Left ventricle myocardium inferior (tissue), 1 donor: ENCODE results near the gene MTG2. TPM values are rescaled to one million over a fixed set of nuclear protein-coding genes. Genes with fewer than 3 reads are reported as not detected.

Experiments
- DNase-seq: peaks from one replicate; pipeline ENCODE4 v3.0.0-alpha.2; 2020
- H3K27ac ChIP-seq: fragments of 200-600 bp; replicated peaks from 2 replicates; pipeline ENCODE4 v1.8.0; 2021
- H3K27me3 ChIP-seq: fragments of 200-600 bp; 2 replicates; pipeline ENCODE4 v1.8.0; 2021; ENCODE audit warnings: low read depth
- H3K36me3 ChIP-seq: fragments of 200-600 bp; 2 replicates; pipeline ENCODE4 v1.8.0; 2021
- H3K4me1 ChIP-seq: fragments of 200-600 bp; 2 replicates; pipeline ENCODE4 v1.8.0; 2021
- H3K4me3 ChIP-seq: fragments of 200-600 bp; 2 replicates; pipeline ENCODE4 v1.8.0; 2021; ENCODE audit warnings: mild to moderate bottlenecking, moderate library complexity
- H3K9me3 ChIP-seq: fragments of 200-600 bp; replicated peaks from 2 replicates; pipeline ENCODE4 v1.8.0; 2021
- intact Hi-C: fragments of 100-400 bp; cut with micrococcal nuclease; formaldehyde crosslinking; loops from one replicate; pipeline ENCODE4 v1.11.0; 2022
- total RNA-seq: library from RNA; stranded (reverse); fragmentation: NEBNext Ultra II Directional; extraction: Animal tissue kit (Norgen Biotek cat#: 25700); gene quantifications from one replicate; pipeline ENCODE4 v1.2.1, GENCODE V29; 2021
- TF ChIP-seq, protein P1 (sequence below): fragments of 200-600 bp; IDR thresholded peaks from 2 replicates; pipeline ENCODE4 v1.8.0; 2021; ENCODE audit warnings: antibody characterized with exemption, mild to moderate bottlenecking, borderline replicate concordance
- donor health status: DM: no; HTN: yes; CAD: no; lungs with severe emphysema.

Gene MTG2
- total RNA-seq, 1 donor from 2014 or later = 25.9 TPM

GRCh38 chr20:62197801-62198200, 15.0 kb downstream of the MTG2 start:
- Histone ChIP-seq H3K27me3 (no peaks in the 10 kb centered on the region), H3K36me3 (peaks cover 91% of the 10 kb centered on the region), H3K27ac (no peak overlapping the region), H3K4me1 (peaks cover 5% of the 10 kb centered on the region), H3K9me3 (no peaks in the 10 kb centered on the region), H3K4me3 (no peak overlapping the region)
- no peak for DNase-seq
- intact Hi-C loops = no loop called here
- TF ChIP-seq, protein P1, sequence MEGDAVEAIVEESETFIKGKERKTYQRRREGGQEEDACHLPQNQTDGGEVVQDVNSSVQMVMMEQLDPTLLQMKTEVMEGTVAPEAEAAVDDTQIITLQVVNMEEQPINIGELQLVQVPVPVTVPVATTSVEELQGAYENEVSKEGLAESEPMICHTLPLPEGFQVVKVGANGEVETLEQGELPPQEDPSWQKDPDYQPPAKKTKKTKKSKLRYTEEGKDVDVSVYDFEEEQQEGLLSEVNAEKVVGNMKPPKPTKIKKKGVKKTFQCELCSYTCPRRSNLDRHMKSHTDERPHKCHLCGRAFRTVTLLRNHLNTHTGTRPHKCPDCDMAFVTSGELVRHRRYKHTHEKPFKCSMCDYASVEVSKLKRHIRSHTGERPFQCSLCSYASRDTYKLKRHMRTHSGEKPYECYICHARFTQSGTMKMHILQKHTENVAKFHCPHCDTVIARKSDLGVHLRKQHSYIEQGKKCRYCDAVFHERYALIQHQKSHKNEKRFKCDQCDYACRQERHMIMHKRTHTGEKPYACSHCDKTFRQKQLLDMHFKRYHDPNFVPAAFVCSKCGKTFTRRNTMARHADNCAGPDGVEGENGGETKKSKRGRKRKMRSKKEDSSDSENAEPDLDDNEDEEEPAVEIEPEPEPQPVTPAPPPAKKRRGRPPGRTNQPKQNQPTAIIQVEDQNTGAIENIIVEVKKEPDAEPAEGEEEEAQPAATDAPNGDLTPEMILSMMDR = no peak

DNA sequence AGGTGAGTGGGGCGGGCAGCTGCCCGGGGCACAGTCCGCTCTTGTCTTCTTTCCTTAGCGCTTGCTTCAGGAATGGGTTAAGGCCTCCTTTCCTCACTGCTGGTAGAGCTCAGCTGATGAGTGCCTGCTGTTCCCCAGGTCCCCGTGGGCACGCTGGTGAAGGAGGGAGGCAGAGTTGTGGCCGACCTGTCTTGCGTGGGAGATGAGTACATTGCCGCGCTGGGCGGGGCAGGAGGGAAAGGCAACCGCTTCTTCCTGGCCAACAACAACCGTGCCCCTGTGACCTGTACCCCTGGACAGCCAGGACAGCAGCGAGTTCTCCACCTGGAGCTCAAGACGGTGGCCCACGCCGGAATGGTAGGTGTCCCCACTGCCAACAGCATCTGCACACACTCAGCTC, 15.7 kb downstream of the MTG2 start:
- H3K27ac ChIP-seq = no peak overlapping the region
- no peaks in the 10 kb centered on the region for H3K9me3 ChIP-seq
- TF ChIP-seq, protein P1 = no peak
- no peak for DNase-seq
- H3K4me3 ChIP-seq = no peak overlapping the region
- H3K36me3 ChIP-seq = peaks cover 94% of the 10 kb centered on the region
- no peaks in the 10 kb centered on the region for H3K27me3 ChIP-seq
- intact Hi-C loops = no loop called here
- no peaks in the 10 kb centered on the region for H3K4me1 ChIP-seq

DNA sequence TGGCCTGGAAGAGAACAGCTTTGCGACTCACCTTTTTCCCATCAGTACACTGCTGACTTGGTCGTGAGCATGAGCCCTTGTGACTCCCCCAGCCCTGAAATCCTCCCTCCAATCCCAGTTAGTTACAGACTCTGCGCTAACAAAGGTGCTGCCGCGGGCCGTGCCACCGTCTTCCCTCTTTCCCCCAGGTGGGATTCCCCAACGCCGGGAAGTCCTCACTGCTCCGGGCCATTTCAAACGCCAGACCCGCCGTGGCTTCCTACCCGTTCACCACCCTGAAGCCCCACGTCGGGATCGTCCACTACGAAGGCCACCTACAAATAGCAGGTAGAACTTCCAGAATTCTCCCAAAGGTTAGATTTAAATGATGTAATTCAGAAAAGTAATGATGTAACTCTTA, 16.1 kb downstream of the MTG2 start:
- intact Hi-C loops = no loop called here
- Histone ChIP-seq H3K9me3 (no peaks in the 10 kb centered on the region), H3K4me1 (no peaks in the 10 kb centered on the region), H3K27ac (no peak overlapping the region), H3K36me3 (peaks cover 91% of the 10 kb centered on the region), H3K4me3 (no peak overlapping the region), H3K27me3 (no peaks in the 10 kb centered on the region)
- no peak for DNase-seq
- TF ChIP-seq, protein P1 = no peak

- Histone ChIP-seq H3K4me3 (no peak overlapping the region), H3K9me3 (no peaks in the 10 kb centered on the region), H3K36me3 (peaks cover 77% of the 10 kb centered on the region), H3K27me3 (no peaks in the 10 kb centered on the region), H3K27ac (no peak overlapping the region), H3K4me1 (no peaks in the 10 kb centered on the region)
- no peak for DNase-seq
- TF ChIP-seq, protein P1 = no peak
- intact Hi-C loops = no loop called here
Observed at GRCh38 chr20:62200491-62201172, 17.8 kb downstream of the MTG2 start.

DNA sequence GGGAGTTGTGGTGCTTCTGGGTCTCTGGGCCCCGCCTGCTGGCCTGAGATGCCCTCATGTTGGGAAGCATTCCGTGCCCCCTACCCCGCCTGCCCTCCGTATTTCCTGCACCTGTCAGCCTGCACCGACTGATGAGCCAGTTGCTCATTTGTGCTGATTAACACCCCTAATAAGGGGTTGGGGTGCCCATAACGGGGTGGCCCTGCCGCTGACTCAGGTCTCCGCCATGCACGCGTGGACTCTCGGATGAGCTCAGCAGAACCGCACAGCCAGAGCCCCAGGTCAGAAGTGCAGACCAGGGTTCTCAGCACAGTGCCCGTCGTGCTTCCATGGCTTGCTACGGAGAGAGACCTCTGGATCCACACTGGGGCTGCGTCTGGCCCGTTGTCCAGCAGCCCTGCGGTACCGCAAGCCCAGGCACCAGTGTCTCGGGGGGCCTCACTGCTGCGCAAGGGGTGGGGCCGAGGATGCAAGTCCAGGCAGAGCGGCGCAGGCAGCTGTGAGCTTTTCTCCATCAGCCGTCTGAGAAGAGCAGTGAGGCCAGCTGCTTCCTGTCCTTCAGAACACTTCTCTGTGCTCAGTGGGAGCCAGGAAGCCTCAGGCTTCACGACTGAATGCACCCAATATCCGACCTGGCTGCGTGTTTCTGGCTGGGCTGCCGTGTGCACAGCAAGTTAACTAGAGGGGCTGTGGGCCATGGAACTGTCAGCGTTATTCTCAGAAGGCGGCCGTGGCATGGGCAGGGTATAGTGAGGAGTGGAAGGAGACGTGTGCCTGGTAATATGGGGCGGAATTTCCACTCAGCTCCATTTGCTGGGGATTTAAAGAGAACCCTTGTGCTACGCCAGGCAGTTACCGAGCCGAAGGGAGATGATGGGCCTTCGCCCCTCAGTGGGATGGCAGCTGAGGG, 18.6 kb downstream of the MTG2 start:
- Histone ChIP-seq H3K9me3 (no peaks in the 10 kb centered on the region), H3K27me3 (no peaks in the 10 kb centered on the region), H3K4me3 (no peak overlapping the region), H3K36me3 (peaks cover 70% of the 10 kb centered on the region), H3K27ac (no peak overlapping the region), H3K4me1 (no peaks in the 10 kb centered on the region)
- TF ChIP-seq, protein P1 = no peak
- no peak for DNase-seq
- intact Hi-C loops = no loop called here
